ENCODE data around the gene CHST3.

Gene CHST3

GRCh38 chr10:72010234-72010973, 46.2 kb downstream of the CHST3 start:
- DNase-seq (ENCODE audit: low read depth): no peak

DNA sequence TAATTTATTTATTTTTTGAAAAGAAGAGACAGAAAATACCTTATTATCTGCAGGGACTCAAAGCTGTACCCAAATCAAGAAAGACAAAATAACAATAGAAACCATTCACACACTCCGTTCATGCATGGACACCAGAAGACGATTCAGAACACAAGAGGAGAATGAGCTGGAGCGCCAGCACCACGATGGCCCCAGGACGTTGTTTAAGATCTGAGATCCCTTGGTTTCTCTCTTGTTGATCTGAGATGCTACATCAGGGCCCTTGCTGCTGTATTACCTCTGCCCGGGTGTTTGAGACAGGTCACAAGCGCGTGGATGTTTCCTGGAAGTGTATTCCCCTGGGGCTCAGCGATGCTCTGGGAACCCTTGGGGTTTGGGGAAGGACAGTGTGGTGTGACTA, 46.8 kb downstream of the CHST3 start:
- no peak for DNase-seq (ENCODE audit: low read depth)

DNA sequence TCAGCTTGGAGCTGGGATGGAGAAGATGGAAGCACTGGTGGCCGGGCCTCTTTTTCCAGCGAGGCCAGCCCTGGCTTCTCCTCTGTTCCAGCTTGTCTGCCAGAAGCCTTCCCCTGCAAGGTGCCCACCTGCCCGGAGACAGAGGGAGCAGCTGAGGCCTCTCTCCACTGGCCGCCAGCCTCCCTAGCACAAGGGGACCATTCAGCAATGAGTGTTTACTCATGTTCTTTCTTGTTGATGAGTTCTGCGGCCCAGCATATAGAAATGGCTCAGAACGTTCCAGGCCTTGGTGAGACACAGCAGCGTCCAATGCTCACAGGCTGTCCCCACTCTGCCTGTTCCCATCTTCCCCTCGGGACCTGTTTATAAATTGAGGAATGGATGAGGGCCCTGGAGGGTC, 47.3 kb downstream of the CHST3 start:
- DNase-seq (ENCODE audit: low read depth): no peak

DNA sequence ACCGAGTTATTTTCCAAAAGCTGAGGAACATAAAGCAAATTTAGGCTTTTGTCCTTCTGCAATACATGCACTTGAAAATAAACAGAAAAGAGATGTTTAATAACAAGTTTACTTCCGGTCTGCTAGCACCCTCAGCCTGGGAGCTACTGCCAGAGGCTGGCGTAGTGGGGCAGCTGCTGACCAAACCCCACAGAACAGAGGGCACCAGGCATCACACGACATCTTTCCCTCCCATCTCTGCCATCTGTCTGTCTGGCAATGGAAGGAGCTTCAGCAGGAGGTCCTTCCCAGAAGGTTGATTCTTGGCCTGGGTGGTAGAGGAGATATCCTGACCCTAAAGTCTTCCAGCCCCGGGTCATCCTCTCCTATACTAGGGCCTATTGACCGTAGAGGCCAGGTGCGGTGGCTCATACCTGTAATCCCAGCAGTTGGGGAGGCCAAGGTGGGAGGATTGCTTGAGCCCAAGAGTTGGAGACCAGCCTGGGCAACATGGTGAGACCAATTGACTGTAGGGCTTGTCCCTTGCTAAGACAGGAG, 47.8 kb downstream of the CHST3 start:
- DNase-seq (ENCODE audit: low read depth): no peak

DNA sequence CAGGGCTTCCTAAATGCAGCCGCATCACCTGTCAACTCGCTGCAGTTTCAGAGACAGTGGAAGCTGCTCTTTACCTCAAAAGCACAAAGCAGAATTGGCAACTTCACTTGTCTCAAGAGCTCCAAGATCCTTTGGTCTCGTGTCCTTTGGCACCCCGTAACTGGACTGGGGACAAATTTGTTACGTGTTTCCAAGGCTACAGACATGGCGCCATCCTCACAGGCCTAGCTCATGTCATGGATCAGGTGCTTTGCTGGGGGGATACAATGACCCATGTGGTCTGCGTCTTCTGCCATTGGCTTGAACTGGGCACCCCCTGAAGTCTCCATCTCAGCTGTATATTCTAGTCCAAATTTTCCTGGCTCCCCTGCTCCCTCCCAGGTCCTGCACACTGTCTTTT, 48.6 kb downstream of the CHST3 start:
- DNase-seq (ENCODE audit: low read depth): no peak

DNA sequence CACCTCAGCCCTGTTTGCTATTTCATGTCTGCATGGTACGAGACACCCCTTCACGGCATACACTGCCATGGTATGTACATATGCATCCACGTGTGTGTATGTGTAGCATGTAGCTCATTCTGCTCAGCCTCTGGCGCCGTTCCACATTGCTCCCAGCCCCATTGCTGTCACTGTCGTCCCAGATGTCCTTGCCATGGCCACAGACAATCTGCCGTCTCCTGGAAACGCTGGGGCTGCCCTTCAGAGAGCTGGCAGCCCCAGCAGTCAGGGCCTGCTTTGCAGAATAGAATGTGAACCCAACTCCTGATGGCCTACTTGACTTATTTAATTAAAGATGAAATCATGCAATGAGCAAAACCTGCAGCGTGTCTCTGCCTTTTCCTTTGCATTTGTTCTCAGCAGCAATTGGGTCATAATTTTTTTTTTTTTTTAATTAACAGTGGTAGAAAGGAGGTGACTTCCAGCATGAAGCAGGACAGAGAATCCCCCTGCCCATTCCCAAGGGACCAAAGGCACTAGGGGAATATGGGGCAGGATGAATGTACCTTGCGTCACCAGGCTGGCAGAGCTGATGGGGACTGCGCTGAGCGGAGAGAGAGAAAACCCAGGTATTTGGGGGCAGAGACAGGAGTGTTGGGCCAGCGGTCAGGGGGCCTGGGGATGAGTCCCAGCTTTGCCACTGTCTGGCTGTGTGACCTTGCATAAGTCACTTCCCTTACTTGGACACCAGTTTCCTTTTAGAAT, 49.2 kb downstream of the CHST3 start:
- no peak for DNase-seq (ENCODE audit: low read depth)

- DNase-seq (ENCODE audit: low read depth): no peak
Observed at GRCh38 chr10:72014197-72014596, 50.0 kb downstream of the CHST3 start.

DNA sequence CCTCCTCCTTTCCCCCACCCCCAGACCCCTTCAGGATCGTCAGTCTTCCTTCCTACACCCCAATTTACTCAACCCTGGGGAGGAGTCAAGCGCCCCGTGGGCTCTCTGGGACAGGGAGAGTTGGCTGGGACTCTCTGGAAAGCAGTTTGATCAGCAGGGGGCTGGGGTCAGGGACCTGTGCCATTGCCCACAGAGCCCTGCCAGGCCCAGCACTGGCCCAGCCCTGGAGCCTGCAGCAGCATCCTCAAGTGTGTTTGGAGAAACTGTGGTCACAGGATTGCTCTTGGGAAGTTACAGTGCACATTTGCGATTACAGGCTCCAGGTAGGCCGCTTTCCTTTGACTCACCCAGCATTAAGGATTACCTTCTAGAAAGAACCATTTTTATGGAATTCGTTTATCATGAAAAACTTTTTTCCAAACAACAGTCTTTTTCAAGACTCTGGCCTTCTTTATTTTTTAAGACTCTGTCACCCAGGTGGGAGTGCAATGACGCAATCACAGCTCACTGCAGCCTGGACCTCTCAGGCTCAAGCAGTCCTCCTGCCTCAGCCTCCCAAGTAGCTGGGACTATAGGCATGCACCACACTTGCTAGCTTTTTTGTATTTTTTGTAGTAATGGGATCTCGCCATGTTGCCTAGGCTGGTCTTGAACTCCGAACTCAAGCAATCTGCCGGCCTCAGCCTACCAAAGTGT, 50.7 kb downstream of the CHST3 start:
- no peak for DNase-seq (ENCODE audit: low read depth)

- no peak for DNase-seq (ENCODE audit: low read depth)
Observed at GRCh38 chr10:72015841-72016240, 51.6 kb downstream of the CHST3 start.

- no peak for DNase-seq (ENCODE audit: low read depth)
Observed at GRCh38 chr10:72016608-72017300, 52.6 kb downstream of the CHST3 start.

- no peak for DNase-seq (ENCODE audit: low read depth)
Observed at GRCh38 chr10:72019085-72019876, 55.1 kb downstream of the CHST3 start.

DNA sequence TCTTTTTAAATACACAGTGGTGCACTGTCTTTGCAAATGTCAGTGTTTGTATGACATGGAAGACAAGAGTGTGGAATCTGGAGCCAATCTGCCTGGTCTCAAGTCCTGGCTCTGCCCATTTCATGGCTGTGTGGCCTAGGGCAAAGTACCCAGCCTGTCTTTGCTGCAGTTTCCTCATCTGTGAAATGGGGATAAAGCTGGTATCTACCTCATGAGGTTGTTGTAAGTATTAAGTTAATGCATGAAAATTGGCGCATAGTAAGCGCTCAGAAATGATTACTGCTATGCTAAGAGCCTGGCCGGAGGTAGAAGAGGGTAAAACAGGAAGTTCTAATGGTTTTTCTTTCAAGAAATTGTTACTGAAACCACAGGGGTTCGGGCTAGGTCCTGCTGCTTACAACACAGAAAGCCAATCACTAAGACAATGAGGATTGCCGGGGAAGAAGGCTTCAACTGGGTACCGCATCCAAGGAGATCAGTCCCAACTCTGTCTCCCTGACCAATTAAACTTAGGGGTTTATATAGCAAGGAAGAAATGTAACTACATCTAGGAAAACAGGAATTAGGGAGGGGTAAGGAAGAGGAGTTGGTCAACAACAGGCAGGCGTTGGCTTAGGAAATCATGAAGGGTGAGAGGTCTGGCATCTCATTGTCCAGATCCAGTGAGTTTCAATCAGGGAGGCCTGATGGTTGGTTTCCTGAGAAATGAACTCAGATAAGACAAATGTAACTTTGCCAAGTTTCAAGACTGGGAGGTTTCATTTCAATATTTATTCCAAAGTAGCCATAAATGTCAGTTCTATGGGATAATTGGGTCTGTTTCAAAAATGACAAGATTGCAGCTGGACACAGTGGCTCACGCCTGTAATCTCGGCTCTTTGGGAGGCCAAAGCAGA, 57.0 kb downstream of the CHST3 start:
- DNase-seq (ENCODE audit: low read depth): no peak

DNA sequence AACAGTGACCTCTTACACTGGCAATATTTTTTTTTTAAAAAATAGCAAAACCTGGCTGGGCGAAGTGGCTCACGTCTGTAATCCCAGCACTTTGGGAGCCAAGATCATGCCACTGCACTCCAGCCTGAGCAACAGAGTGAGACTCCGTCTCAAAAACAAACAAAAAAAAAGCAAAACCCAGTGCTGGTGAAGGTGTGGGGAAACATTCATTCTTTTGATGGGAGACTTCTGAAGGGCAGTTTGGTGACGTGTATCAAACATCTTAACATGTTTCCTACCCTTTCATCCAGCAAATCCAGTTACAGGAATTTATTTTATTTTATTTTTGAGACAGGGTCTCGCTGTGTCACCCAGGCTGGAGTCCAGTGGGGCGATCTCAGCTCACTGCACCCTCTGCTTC, 58.0 kb downstream of the CHST3 start:
- DNase-seq (ENCODE audit: low read depth): no peak

DNA sequence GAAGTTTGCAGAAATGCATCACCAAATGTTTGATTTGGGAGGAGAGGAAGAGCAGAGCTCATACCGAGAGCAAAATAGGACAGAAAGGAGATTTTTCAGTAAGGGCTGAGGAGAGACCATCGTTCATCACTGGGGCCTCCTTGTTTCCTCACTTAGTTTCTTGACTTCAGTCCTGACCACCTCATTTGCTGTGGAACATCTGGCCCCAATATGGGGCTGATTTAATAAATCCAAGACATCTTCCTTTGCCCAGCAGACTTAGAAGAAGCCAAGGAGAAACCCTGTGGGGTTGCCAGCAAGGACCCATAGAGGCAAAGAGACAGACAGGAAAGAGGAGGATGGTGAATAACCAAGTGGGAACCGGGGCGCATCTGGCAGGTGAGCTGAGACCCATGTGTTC, 60.4 kb downstream of the CHST3 start:
- DNase-seq (ENCODE audit: low read depth): no peak

DNA sequence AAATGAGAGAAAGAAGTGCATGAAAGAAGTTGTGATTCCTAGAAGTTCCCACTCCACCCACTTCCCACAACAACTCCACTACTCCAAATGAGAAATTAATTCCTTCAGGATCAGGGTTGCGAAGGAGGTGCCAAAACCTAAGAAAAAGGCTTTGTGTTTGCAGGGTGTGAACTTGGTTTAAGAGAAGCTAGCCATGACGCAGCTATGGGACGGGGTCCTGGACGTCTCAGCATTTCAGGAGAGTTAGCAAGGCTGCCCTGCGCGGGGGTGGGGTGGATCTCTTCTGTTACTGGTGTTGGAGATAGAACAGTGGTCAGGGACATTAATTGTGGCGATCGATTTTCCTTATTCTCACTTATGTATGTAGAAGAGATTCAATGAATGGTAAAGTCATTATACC, 61.2 kb downstream of the CHST3 start:
- no peak for DNase-seq (ENCODE audit: low read depth)

GRCh38 chr10:72025832-72026231, 61.6 kb downstream of the CHST3 start:
- DNase-seq (ENCODE audit: low read depth): no peak

GRCh38 chr10:72026278-72027111, 62.3 kb downstream of the CHST3 start:
- no peak for DNase-seq (ENCODE audit: low read depth)

DNA sequence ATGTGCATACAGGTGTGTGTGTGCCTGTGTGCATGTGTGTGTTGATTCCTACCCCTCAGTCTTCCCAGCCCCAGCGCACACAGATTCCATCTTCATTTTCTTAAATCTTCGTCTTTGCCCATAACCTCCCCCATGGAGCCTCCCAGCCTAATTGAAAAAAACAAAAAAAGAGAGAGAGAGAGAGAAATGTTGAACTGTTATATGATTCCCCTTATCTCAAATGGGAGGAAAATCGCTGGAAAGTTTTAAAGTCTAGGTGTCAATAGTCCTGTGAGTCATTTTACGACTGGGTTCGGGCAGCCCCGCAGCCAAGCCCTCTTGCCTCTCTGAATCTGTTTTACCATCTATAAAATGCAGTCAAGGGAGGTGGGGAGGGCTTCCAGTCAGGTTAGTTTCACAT, 63.3 kb downstream of the CHST3 start:
- DNase-seq (ENCODE audit: low read depth): no peak

DNA sequence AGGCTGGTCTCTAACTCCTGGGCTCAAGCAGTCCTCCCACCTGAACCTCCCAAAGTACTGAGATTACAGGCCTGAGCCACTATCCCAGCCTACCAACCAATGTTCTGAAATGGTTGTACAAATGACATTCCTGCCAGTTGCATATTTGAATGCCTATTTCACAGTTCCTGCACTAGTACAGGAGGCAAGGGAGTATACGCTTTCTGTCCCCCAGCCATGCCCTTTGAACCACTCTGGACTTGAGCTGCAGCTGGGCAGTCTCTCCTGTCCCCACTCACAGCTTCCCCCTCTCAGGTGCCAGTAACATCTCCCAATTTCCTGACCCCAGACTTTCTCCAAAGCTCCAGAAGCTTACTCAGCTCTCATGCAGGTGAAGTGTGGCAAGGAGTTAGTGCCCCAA, 65.2 kb downstream of the CHST3 start:
- no peak for DNase-seq (ENCODE audit: low read depth)

All from GM04503 (cell line).